Jurkat, Clone E6-1 (cell line): Measurements from ENCODE around the gene TBC1D2.
"Not testable (repeated sequence)": the region's sequence is repeated elsewhere in the genome, so short reads cannot be mapped to it uniquely, and the experiment has no call there.

Experiments
- DNase-seq: peaks from one replicate; pipeline ENCODE4 v3.0.0-alpha.2; 2011; ENCODE audit warnings: low read depth, low spot score
- H3K4me3 ChIP-seq: 2 replicates; pipeline ENCODE4 v1.5.1; 2011; ENCODE audit warnings: mild to moderate bottlenecking, low read length, control low read depth, moderate library complexity

Gene TBC1D2

GRCh38 chr9:98178874-98179850 is 76.3 kb downstream of the TBC1D2 start:
- no peak for DNase-seq
- no peak overlapping the region for H3K4me3 ChIP-seq

GRCh38 chr9:98176391-98177259 is 78.8 kb downstream of the TBC1D2 start:
- H3K4me3 ChIP-seq: no peak overlapping the region
- no peak for DNase-seq

GRCh38 chr9:98175762-98176161 is 79.7 kb downstream of the TBC1D2 start:
- no peak for DNase-seq
- H3K4me3 ChIP-seq: no peak overlapping the region

- DNase-seq: no peak
- no peak overlapping the region for H3K4me3 ChIP-seq
Observed at GRCh38 chr9:98175028-98175569, 80.3 kb downstream of the TBC1D2 start.

- DNase-seq: not testable (repeated sequence)
Observed at GRCh38 chr9:98174502-98174918, 80.9 kb downstream of the TBC1D2 start.

GRCh38 chr9:98173181-98173580 is 82.3 kb downstream of the TBC1D2 start:
- DNase-seq: no peak
- H3K4me3 ChIP-seq: no peak overlapping the region

More at GRCh38 chr9:98174502-98174918, 80.9 kb downstream of the TBC1D2 start:
- H3K4me3 ChIP-seq: not testable (repeated sequence)

- no peak overlapping the region for H3K4me3 ChIP-seq
- no peak for DNase-seq
Observed at GRCh38 chr9:98172604-98173003, 82.8 kb downstream of the TBC1D2 start.

- no peak for DNase-seq
- H3K4me3 ChIP-seq: no peak overlapping the region
Observed at GRCh38 chr9:98171176-98171925, 84.1 kb downstream of the TBC1D2 start.

- H3K4me3 ChIP-seq: no peak overlapping the region
- DNase-seq: no peak
Observed at GRCh38 chr9:98168941-98169488, 86.4 kb downstream of the TBC1D2 start.

- H3K4me3 ChIP-seq: no peak overlapping the region
- DNase-seq: no peak
Observed at GRCh38 chr9:98168153-98168780, 87.2 kb downstream of the TBC1D2 start.

- no peak overlapping the region for H3K4me3 ChIP-seq
- DNase-seq: no peak
Observed at GRCh38 chr9:98164912-98165311, 90.5 kb downstream of the TBC1D2 start.

- H3K4me3 ChIP-seq: no peak overlapping the region
- no peak for DNase-seq
Observed at GRCh38 chr9:98162613-98163012, 92.8 kb downstream of the TBC1D2 start.

- DNase-seq: no peak
- no peak overlapping the region for H3K4me3 ChIP-seq
Observed at GRCh38 chr9:98161851-98162250, 93.6 kb downstream of the TBC1D2 start.

GRCh38 chr9:98159790-98160189 is 95.7 kb downstream of the TBC1D2 start:
- DNase-seq: no peak
- H3K4me3 ChIP-seq: no peak overlapping the region

- no peak for DNase-seq
- no peak overlapping the region for H3K4me3 ChIP-seq
Observed at GRCh38 chr9:98159301-98159700, 96.1 kb downstream of the TBC1D2 start.

- peak; percentile 68 for DNase-seq
Observed at GRCh38 chr9:98158071-98158831, 97.2 kb downstream of the TBC1D2 start.

GRCh38 chr9:98157372-98157771 is 98.1 kb downstream of the TBC1D2 start:
- no peak for DNase-seq
- H3K4me3 ChIP-seq: no peak overlapping the region

More at GRCh38 chr9:98158071-98158831, 97.2 kb downstream of the TBC1D2 start:
- H3K4me3 ChIP-seq: no peak overlapping the region
